SH-SY5Y (cell line): ENCODE measurements around the gene IL17F.

Experiments used
- GATA2 ChIP-seq: IDR thresholded peaks from 2 replicates; pipeline ENCODE4 v1.6.1; 2011; ENCODE audit warnings: mild to moderate bottlenecking, low read depth, low read length
- GATA3 ChIP-seq: IDR thresholded peaks from 2 replicates; pipeline ENCODE4 v1.6.1; 2011; ENCODE audit warnings: low read depth, mild to moderate bottlenecking, low read length, moderate library complexity

DNA sequence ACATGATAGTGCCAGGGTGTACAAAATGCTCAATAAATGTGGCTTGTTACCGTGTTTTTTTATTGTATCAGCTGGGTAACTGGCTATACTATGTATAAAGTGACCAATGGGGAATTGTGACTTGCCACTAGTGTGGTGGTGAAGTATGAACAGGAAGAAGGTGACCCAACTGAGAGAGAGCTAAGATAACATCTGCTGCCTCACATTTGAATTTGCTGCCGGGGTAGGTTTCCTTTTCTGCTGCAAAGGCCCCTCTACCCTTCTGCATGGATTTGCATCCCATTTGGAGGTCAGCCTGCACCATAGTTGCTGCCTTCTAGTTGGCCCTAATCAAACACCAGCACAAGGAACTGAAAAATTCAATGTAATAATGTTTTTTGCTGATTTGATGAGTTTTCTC lies 34.1 kb downstream of the IL17F start:
- TF ChIP-seq GATA3 (no peak), GATA2 (no peak)
